SK-N-SH treated with all-trans-retinoic acid at 6 μM for 48 hours (cell line): Measurements from ENCODE around the gene ZEB1.

Experiments used
- ATAC-seq: fragments of 200-7000 bp; cut with Tn5 transposase; 3 replicates; pipeline ENCODE4 v1.9.1; 2020; ENCODE audit warnings: mild to moderate bottlenecking, moderate library complexity
- ARNTL ChIP-seq: fragments of 450-650 bp; formaldehyde crosslinking; IDR thresholded peaks from 2 replicates; pipeline ENCODE4 v1.5.0; 2020; ENCODE audit warnings: low read depth, mild to moderate bottlenecking, moderate library complexity, borderline replicate concordance
- CREB5 ChIP-seq: fragments of 250-450 bp; sonication (Bioruptor Pico); IDR thresholded peaks from 2 replicates; pipeline ENCODE4 v1.5.1; 2020; ENCODE audit warnings: low read depth, mild to moderate bottlenecking, moderate library complexity
- CSDC2 ChIP-seq: fragments of 250-450 bp; sonication (Bioruptor Pico); IDR thresholded peaks from 2 replicates; pipeline ENCODE4 v1.5.0; 2020; ENCODE audit warnings: mild to moderate bottlenecking, moderate library complexity
- GLIS3 ChIP-seq: fragments of 250-450 bp; sonication (Bioruptor Pico); IDR thresholded peaks from 2 replicates; pipeline ENCODE4 v1.5.0; 2020; ENCODE audit warnings: mild to moderate bottlenecking, moderate library complexity
- ISL1 ChIP-seq: fragments of 250-450 bp; sonication (Bioruptor Pico); IDR thresholded peaks from 2 replicates; pipeline ENCODE4 v2.1.2; 2022; ENCODE audit warnings: mild to moderate bottlenecking, moderate library complexity
- PPARA ChIP-seq: fragments of 250-450 bp; sonication (Bioruptor Pico); IDR thresholded peaks from 2 replicates; pipeline ENCODE4 v1.5.0; 2020; ENCODE audit warnings: mild to moderate bottlenecking, borderline replicate concordance
- TOX ChIP-seq: fragments of 250-450 bp; sonication (Bioruptor Pico); IDR thresholded peaks from 2 replicates; pipeline ENCODE4 v1.8.0; 2021; ENCODE audit warnings: mild to moderate bottlenecking, moderate library complexity, borderline replicate concordance
- TSHZ2 ChIP-seq: fragments of 250-450 bp; sonication (Bioruptor Pico); IDR thresholded peaks from 2 replicates; pipeline ENCODE4 v1.5.0; 2020; ENCODE audit warnings: mild to moderate bottlenecking, moderate library complexity
- ZC3H10 ChIP-seq: fragments of 250-450 bp; sonication (Bioruptor Pico); IDR thresholded peaks from 2 replicates; pipeline ENCODE4 v1.5.1; 2021; ENCODE audit warnings: mild to moderate bottlenecking, moderate library complexity
- ZFP3 ChIP-seq: fragments of 250-450 bp; sonication (Bioruptor Pico); IDR thresholded peaks from 2 replicates; pipeline ENCODE4 v1.5.0; 2020; ENCODE audit warnings: mild to moderate bottlenecking, moderate library complexity
- ZFP30 ChIP-seq: fragments of 450-650 bp; formaldehyde crosslinking; IDR thresholded peaks from 2 replicates; pipeline ENCODE4 v1.5.0; 2022; ENCODE audit warnings: mild to moderate bottlenecking, moderate library complexity
- ZNF565 ChIP-seq: fragments of 450-650 bp; formaldehyde crosslinking; conservative IDR thresholded peaks from 2 replicates; pipeline ENCODE4 v1.5.0; 2020; ENCODE audit warnings: low read depth, mild to moderate bottlenecking, moderate library complexity
- ZNF70 ChIP-seq: fragments of 450-650 bp; formaldehyde crosslinking; IDR thresholded peaks from 2 replicates; pipeline ENCODE4 v1.5.0; 2020; ENCODE audit warnings: mild to moderate bottlenecking, moderate library complexity
- ZNF8 ChIP-seq: fragments of 450-650 bp; formaldehyde crosslinking; IDR thresholded peaks from 2 replicates; pipeline ENCODE4 v1.5.0; 2020; ENCODE audit warnings: mild to moderate bottlenecking, moderate library complexity
- TF ChIP-seq, protein P1 (sequence below): fragments of 250-450 bp; sonication (Bioruptor Pico); IDR thresholded peaks from 2 replicates; pipeline ENCODE4 v1.5.1; 2021; ENCODE audit warnings: mild to moderate bottlenecking, moderate library complexity
- TF ChIP-seq, protein P2 (sequence below): fragments of 250-450 bp; sonication (Bioruptor Pico); IDR thresholded peaks from 2 replicates; pipeline ENCODE4 v1.8.0; 2021; ENCODE audit warnings: low read depth, mild to moderate bottlenecking, moderate library complexity, borderline replicate concordance

The ZEB1 gene

DNA sequence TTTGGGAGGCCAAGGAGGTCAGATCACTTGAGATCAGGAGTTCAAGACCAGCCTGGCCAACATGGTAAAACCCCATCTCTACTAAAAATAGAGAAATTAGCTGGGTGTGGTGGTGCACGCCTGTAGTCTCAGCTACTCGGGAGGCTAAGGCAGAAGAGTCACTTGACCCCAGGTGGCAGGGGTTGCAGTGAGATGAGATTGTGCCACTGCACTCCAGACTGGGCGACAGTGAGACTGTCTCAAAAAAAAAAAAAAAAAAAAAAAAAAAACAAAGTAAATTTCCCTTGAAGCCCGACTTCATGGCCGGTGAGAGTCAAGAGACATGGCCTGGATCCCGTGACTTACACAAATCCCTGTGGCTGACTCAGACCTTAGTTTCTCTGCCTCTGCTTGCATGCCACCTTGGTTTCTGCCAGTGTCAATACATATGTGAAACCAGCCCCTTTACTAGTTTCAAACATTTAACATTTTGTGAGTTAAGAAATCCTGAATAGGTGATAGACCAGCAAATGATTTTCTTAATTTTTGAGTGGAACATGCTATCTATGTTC is 62.8 kb downstream of the ZEB1 start:
- TF ChIP-seq TSHZ2 (CRISPR knock-in tag) (no peak), TOX (CRISPR knock-in tag) (no peak)
- TF ChIP-seq, all 23 proteins: peak for 0
- no peak for ATAC-seq

DNA sequence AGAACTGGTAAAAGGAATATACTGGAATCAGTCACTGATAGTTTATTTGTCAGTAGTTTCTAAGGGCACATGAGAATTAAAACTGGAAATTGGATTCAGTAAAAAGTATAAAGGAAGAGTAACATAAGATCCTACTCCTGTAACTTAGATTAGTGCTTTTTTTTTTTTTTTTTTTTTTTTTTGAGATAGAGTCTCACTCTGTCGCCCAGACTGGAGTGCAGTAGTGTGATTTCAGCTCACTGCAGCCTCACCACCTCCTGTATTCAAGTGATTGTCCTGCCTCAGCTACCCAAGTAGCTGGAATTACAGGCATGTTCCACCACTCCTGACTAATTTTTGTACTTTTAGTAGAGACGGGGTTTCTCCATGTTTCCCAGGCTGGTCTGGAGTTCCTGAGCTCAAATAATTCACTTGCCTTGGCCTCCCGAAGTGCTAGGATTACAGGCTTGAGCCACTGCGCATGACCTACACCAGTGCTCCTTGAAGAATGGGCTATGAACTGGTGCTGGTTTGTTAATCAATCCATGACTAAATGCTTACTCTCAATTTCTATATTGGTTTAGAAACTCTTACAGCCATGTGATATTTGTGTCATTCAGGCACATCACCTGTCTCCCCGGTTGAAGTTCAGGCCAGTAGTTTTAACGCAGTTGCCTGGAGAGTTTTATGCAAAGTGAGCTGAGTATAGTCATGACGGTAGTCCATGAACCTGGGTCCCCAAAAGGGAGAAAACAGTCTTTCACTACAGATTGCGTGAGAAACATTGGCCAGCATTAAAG is 65.0 kb downstream of the ZEB1 start:
- ATAC-seq = no peak
- TF ChIP-seq PPARA (CRISPR knock-in tag) = no peak

DNA sequence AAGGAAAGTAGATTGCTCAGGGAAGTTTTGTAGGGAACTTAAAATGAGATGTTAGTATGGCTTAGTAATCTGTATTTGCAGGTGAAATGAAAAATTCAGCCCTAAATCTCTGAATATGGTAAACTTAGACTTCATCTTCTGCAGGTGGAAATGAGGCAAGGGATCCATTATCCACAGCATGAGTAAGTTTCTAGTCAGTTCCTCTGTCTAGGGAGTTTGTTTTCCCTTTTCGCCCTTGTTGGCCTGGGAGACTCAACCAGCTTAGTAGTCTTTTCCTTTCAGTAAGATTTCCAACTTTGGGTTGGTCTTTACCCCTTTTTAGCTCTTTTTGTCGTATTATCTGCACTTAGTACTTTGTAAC is 65.6 kb downstream of the ZEB1 start:
- TF ChIP-seq ARNTL = no peak
- no peak for TF ChIP-seq CREB5 (CRISPR knock-in tag)
- no peak for TF ChIP-seq ZNF565
- no peak for TF ChIP-seq ZC3H10
- TF ChIP-seq ZFP3 (CRISPR knock-in tag) = no peak
- TF ChIP-seq, protein P1, sequence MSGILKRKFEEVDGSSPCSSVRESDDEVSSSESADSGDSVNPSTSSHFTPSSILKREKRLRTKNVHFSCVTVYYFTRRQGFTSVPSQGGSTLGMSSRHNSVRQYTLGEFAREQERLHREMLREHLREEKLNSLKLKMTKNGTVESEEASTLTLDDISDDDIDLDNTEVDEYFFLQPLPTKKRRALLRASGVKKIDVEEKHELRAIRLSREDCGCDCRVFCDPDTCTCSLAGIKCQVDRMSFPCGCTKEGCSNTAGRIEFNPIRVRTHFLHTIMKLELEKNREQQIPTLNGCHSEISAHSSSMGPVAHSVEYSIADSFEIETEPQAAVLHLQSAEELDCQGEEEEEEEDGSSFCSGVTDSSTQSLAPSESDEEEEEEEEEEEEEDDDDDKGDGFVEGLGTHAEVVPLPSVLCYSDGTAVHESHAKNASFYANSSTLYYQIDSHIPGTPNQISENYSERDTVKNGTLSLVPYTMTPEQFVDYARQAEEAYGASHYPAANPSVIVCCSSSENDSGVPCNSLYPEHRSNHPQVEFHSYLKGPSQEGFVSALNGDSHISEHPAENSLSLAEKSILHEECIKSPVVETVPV (CRISPR knock-in tag) = no peak
- no peak for ATAC-seq

- ATAC-seq = no peak
- TF ChIP-seq TSHZ2 (CRISPR knock-in tag) (no peak), GLIS3 (CRISPR knock-in tag) (no peak), ZC3H10 (no peak), CREB5 (CRISPR knock-in tag) (no peak), CSDC2 (CRISPR knock-in tag) (no peak), ISL1 (CRISPR knock-in tag) (no peak)
These were observed 71.8 kb downstream of the ZEB1 start for GRCh38 chr10:31390804-31391203.

DNA sequence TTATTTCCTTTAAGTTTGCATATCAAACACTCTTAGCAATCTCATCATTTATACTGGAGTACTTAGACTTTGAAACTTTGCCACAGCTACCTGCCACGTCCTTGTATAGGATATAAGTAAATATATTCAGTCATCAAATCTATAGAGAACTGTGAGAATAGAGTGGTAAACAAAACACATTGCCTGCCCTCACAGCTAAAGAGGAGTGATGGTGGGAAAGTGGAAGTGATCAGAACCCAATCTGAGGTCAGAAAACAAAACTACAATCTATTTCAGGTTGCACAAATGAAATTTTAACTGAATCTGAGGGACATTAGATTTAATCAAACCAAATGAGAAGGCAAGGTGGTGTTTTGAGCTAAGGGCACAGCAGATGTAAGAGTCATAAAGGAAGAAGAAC is 74.8 kb downstream of the ZEB1 start:
- TF ChIP-seq CSDC2 (CRISPR knock-in tag) (no peak), ARNTL (no peak), GLIS3 (CRISPR knock-in tag) (no peak), ZNF70 (no peak), PPARA (CRISPR knock-in tag) (no peak), ZNF8 (no peak), ISL1 (CRISPR knock-in tag) (no peak), ZFP3 (CRISPR knock-in tag) (no peak), ZFP30 (no peak)
- TF ChIP-seq, protein P1 (CRISPR knock-in tag) = no peak
- TF ChIP-seq, protein P2, sequence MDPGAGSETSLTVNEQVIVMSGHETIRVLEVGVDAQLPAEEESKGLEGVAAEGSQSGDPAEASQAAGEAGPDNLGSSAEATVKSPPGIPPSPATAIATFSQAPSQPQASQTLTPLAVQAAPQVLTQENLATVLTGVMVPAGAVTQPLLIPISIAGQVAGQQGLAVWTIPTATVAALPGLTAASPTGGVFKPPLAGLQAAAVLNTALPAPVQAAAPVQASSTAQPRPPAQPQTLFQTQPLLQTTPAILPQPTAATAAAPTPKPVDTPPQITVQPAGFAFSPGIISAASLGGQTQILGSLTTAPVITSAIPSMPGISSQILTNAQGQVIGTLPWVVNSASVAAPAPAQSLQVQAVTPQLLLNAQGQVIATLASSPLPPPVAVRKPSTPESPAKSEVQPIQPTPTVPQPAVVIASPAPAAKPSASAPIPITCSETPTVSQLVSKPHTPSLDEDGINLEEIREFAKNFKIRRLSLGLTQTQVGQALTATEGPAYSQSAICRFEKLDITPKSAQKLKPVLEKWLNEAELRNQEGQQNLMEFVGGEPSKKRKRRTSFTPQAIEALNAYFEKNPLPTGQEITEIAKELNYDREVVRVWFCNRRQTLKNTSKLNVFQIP (CRISPR knock-in tag) = no peak
- no peak for ATAC-seq
